HepG2 (cell line): ENCODE data around the gene FTL. TPM values are rescaled to one million over a fixed set of nuclear protein-coding genes. Genes with fewer than 3 reads are reported as not detected.

ENCODE experiments used
- ARHGAP35 ChIP-seq: sonication (generic); formaldehyde crosslinking; IDR thresholded peaks from 2 replicates; pipeline ENCODE4 v1.9.0; 2022; ENCODE audit warnings: mild to moderate bottlenecking, inconsistent platforms, moderate library complexity, missing genetic modification reagents, borderline replicate concordance
- ATF3 ChIP-seq: sonication (generic); formaldehyde crosslinking; IDR thresholded peaks from 2 replicates; pipeline ENCODE4 v1.4.0; 2020; ENCODE audit warnings: missing genetic modification reagents
- BCLAF1 ChIP-seq: fragments of 450-650 bp; IDR thresholded peaks from 2 replicates; pipeline ENCODE4 v1.6.1; 2017; ENCODE audit warnings: mild to moderate bottlenecking
- CBFB ChIP-seq: sonication (generic); formaldehyde crosslinking; IDR thresholded peaks from 2 replicates; pipeline ENCODE4 v1.4.0; 2020; ENCODE audit warnings: missing genetic modification reagents
- CREB3 ChIP-seq: sonication (generic); formaldehyde crosslinking; IDR thresholded peaks from 2 replicates; pipeline ENCODE4 v1.5.0; 2020; ENCODE audit warnings: missing genetic modification reagents
- DZIP1 ChIP-seq: sonication (generic); formaldehyde crosslinking; IDR thresholded peaks from 2 replicates; pipeline ENCODE4 v1.5.0; 2020; ENCODE audit warnings: mild to moderate bottlenecking, missing genetic modification reagents
- ELF1 ChIP-seq: sonication (generic); formaldehyde crosslinking; IDR thresholded peaks from 2 replicates; pipeline ENCODE4 v1.4.0; 2020; ENCODE audit warnings: missing genetic modification reagents
- ISL2 ChIP-seq: sonication (generic); formaldehyde crosslinking; IDR thresholded peaks from 2 replicates; pipeline ENCODE4 v1.5.0; 2020; ENCODE audit warnings: missing genetic modification reagents
- JUN ChIP-seq: sonication (generic); formaldehyde crosslinking; IDR thresholded peaks from 2 replicates; pipeline ENCODE4 v1.4.0; 2020; ENCODE audit warnings: mild to moderate bottlenecking, missing genetic modification reagents
- KDM1A ChIP-seq: IDR thresholded peaks from 2 replicates; pipeline ENCODE4 v1.6.1; 2016; ENCODE audit warnings: missing compliant biosample characterization
- KDM6A ChIP-seq: IDR thresholded peaks from 2 replicates; pipeline ENCODE4 v1.6.1; 2016; ENCODE audit warnings: low read depth
- MEIS1 ChIP-seq: sonication (generic); formaldehyde crosslinking; IDR thresholded peaks from 2 replicates; pipeline ENCODE4 v1.9.0; 2021; ENCODE audit warnings: mild to moderate bottlenecking, missing genetic modification reagents, moderate library complexity, borderline replicate concordance
- SIN3B ChIP-seq: fragments of 150-350 bp; IDR thresholded peaks from 2 replicates; pipeline ENCODE4 v1.6.1; 2014; ENCODE audit warnings: low read length
- SNAPC5 ChIP-seq: sonication (generic); formaldehyde crosslinking; IDR thresholded peaks from 2 replicates; pipeline ENCODE4 v1.8.1; 2023; ENCODE audit warnings: mild to moderate bottlenecking, missing genetic modification reagents, borderline replicate concordance
- TOE1 ChIP-seq: sonication (generic); formaldehyde crosslinking; IDR thresholded peaks from 2 replicates; pipeline ENCODE4 v1.4.0; 2020; ENCODE audit warnings: mild to moderate bottlenecking, missing genetic modification reagents
- ZFP41 ChIP-seq: sonication (generic); formaldehyde crosslinking; IDR thresholded peaks from 2 replicates; pipeline ENCODE4 v1.4.0; 2020; ENCODE audit warnings: mild to moderate bottlenecking, missing genetic modification reagents, borderline replicate concordance
- ZNF12 ChIP-seq: sonication (generic); formaldehyde crosslinking; IDR thresholded peaks from 2 replicates; pipeline ENCODE4 v1.5.0; 2020; ENCODE audit warnings: missing genetic modification reagents
- ZNF414 ChIP-seq: sonication (generic); formaldehyde crosslinking; IDR thresholded peaks from 2 replicates; pipeline ENCODE4 v1.5.0; 2020; ENCODE audit warnings: missing genetic modification reagents
- ZNF451 ChIP-seq: sonication (generic); formaldehyde crosslinking; IDR thresholded peaks from 2 replicates; pipeline ENCODE4 v1.5.0; 2020; ENCODE audit warnings: mild to moderate bottlenecking, missing genetic modification reagents
- ZNF510 ChIP-seq: sonication (generic); formaldehyde crosslinking; IDR thresholded peaks from 2 replicates; pipeline ENCODE4 v1.4.0; 2020; ENCODE audit warnings: low read depth, mild to moderate bottlenecking, missing genetic modification reagents
- ZNF564 ChIP-seq: sonication (generic); formaldehyde crosslinking; IDR thresholded peaks from 2 replicates; pipeline ENCODE4 v1.8.1; 2023; ENCODE audit warnings: mild to moderate bottlenecking, missing genetic modification reagents
- ZNF691 ChIP-seq: sonication (generic); formaldehyde crosslinking; IDR thresholded peaks from 2 replicates; pipeline ENCODE4 v1.4.0; 2020; ENCODE audit warnings: missing genetic modification reagents, low read depth, mild to moderate bottlenecking, borderline replicate concordance
- ZNF703 ChIP-seq: sonication (generic); formaldehyde crosslinking; IDR thresholded peaks from 2 replicates; pipeline ENCODE4 v1.5.1; 2020; ENCODE audit warnings: missing genetic modification reagents, mild to moderate bottlenecking, moderate library complexity, borderline replicate concordance
- ZNF891 ChIP-seq: sonication (generic); formaldehyde crosslinking; IDR thresholded peaks from 2 replicates; pipeline ENCODE4 v1.5.0; 2020; ENCODE audit warnings: mild to moderate bottlenecking, missing genetic modification reagents
- polyA plus RNA-seq, 8 experiments: library from polyadenylated mRNA; depleted of rRNA in 3 of 8; stranded (reverse) in 7 of 8; unstranded in 1 of 8; fragments of >200 nt; fragmentation: Illumina TruSeq in 4 of 8; extraction: Trizol in 4 of 8; gene quantifications; 2 replicates each; pipeline versions ENCODE4 v1.2.1 to v1.2.3, GENCODE V29; 2011 to 2016; ENCODE audit warnings: low read depth in 4 of 8, missing spikeins in 1 of 8, mixed read lengths in 1 of 8; ENCODE audit not compliant: insufficient read depth in 1 of 8
- total RNA-seq, 5 experiments: library from RNA; depleted of rRNA; stranded (reverse); fragments of >200 nt; fragmentation: Illumina TruSeq; extraction: Trizol; gene quantifications; 2 replicates each; pipeline ENCODE4 v1.2.3, GENCODE V29; 2016; ENCODE audit warnings: low read depth in 1 of 5

FTL gene
- total and polyA plus RNA-seq, 2 of the 13 experiments (the other 11 are each of a cell fraction or from before 2014, with no cell fraction given) = 2,721 to 8,800 TPM

GRCh38 chr19:48933382-48933932, 31.7 kb upstream of the FTL start, which contains the start of gene DHDH (continued):
- no peak for TF ChIP-seq CREB3 (CRISPR knock-in tag)
- TF ChIP-seq TOE1 (CRISPR knock-in tag) = no peak
- no peak for TF ChIP-seq KDM6A (CRISPR knock-in tag)
- TF ChIP-seq ZNF691 (CRISPR knock-in tag) = no peak
- TF ChIP-seq ZNF564 = no peak
- TF ChIP-seq MEIS1 (CRISPR knock-in tag) = no peak
- no peak for TF ChIP-seq ELF1 (CRISPR knock-in tag)
- no peak for TF ChIP-seq SNAPC5 (CRISPR knock-in tag)
- no peak for TF ChIP-seq ARHGAP35
- TF ChIP-seq ZNF703 = no peak
- no peak for TF ChIP-seq BCLAF1
- no peak for TF ChIP-seq ZNF12
- TF ChIP-seq ZNF891 (CRISPR knock-in tag) = no peak
- no peak for TF ChIP-seq DZIP1
- no peak for TF ChIP-seq JUN (CRISPR knock-in tag)
- no peak for TF ChIP-seq ISL2 (CRISPR knock-in tag)
- TF ChIP-seq SIN3B = no peak
- no peak for TF ChIP-seq CBFB
- TF ChIP-seq ZFP41 (CRISPR knock-in tag) = no peak
- TF ChIP-seq ZNF510 (CRISPR knock-in tag) = no peak
- TF ChIP-seq ZNF414 (CRISPR knock-in tag) = no peak
- no peak for TF ChIP-seq ATF3 (CRISPR knock-in tag)
- no peak for TF ChIP-seq ZNF451 (CRISPR knock-in tag)
- no peak for TF ChIP-seq KDM1A (CRISPR knock-in tag)
